ENCODE results near the gene PLD4.

GRCh38 chr14:104926619-104927431 lies 2.1 kb downstream of the PLD4 start:
- TF ChIP-seq SP1 (IDR thresholded peaks at IDR 0.05) (no peak), TARDBP (IDR thresholded peaks at IDR 0.05) (no peak), PKNOX1 (IDR thresholded peaks at IDR 0.05) (no peak), FOXM1 (IDR thresholded peaks at IDR 0.05; ENCODE audit: borderline replicate concordance) (no peak)
